Stomach (tissue), 9 donors: Measurements from ENCODE around the gene POC1B. TPM values are rescaled to one million over a fixed set of nuclear protein-coding genes. Genes with fewer than 3 reads are reported as not detected.

ENCODE experiments used
- DNase-seq, 2 donors: peaks; one replicate each; pipeline versions ENCODE4 v3.0.0 to v3.0.0-alpha.2; 2013 to 2019
- H3K27ac ChIP-seq, 5 donors: fragments of 200-600 bp in 4 of 5; sonication (generic) in 4 of 5; one replicate each; pipeline ENCODE4 v1.5.1; 2013 to 2019; ENCODE audit warnings: mild to moderate bottlenecking in 1 of 5, moderate library complexity in 1 of 5
- H3K27me3 ChIP-seq, 3 donors: fragments of 200-600 bp; sonication (generic); one replicate each; pipeline ENCODE4 v1.5.1; 2017 to 2019; ENCODE audit warnings: mixed run types in 1 of 3
- H3K36me3 ChIP-seq, 4 donors: fragments of 200-600 bp; sonication (generic); 1 replicate in 3 of 4; 2 replicates in 1 of 4; pipeline ENCODE4 v1.5.1; 2016 to 2019
- H3K4me1 ChIP-seq, 4 donors: fragments of 200-600 bp; sonication (generic); one replicate each; pipeline ENCODE4 v1.5.1; 2016 to 2019
- H3K4me3 ChIP-seq, 4 donors: fragments of 200-600 bp; sonication (generic) in 3 of 4; one replicate each; pipeline ENCODE4 v1.5.1; 2016 to 2019; ENCODE audit warnings: mild to moderate bottlenecking in 1 of 4
- H3K9me3 ChIP-seq, 4 donors: fragments of 200-600 bp; sonication (generic); one replicate each; pipeline ENCODE4 v1.5.1; 2016 to 2019
- CTCF ChIP-seq, 7 experiments: fragments of 450-650 bp in 4 of 7; fragments of 200-600 bp in 3 of 7; sonication (generic) in 3 of 7; IDR thresholded peaks; one replicate each; pipeline ENCODE4 v1.5.1; 2016 to 2019; ENCODE audit warnings: antibody characterized with exemption in 7 of 7, control low read depth in 2 of 7, mild to moderate bottlenecking in 1 of 7
- EP300 ChIP-seq: sonication (generic); formaldehyde crosslinking; IDR thresholded peaks from one replicate; pipeline ENCODE4 v1.6.1; 2017; ENCODE audit warnings: antibody characterized with exemption
- POLR2A ChIP-seq, 4 donors: fragments of 450-650 bp; IDR thresholded peaks; one replicate each; pipeline ENCODE4 v1.6.1; 2016; ENCODE audit warnings: antibody characterized with exemption in 4 of 4, control low read depth in 2 of 4, mild to moderate bottlenecking in 1 of 4, moderate library complexity in 1 of 4
- POLR2AphosphoS5 ChIP-seq, 3 donors: sonication (generic); formaldehyde crosslinking; IDR thresholded peaks; one replicate each; pipeline ENCODE4 v1.6.1; 2016; ENCODE audit warnings: antibody characterized with exemption in 3 of 3
- WGBS, 5 donors: extraction: QIAGEN DNeasy Blood & Tissue Kit in 3 of 5; methylation state at CpG; one replicate each; pipeline versions ENCODE4 v1.1.5 to v1.1.7; 2013 to 2018; 5-methylcytosine and 5-hydroxymethylcytosine counted together
- intact Hi-C: fragments of 100-400 bp; cut with DNase I; formaldehyde crosslinking; loops from one replicate; pipeline ENCODE4 v1.15.1; 2023; ENCODE audit warnings: low total_unique reads
- polyA plus RNA-seq, 3 donors: library from polyadenylated mRNA; stranded (reverse); fragments of 200-250 nt; gene quantifications; one replicate each; pipeline ENCODE4 v1.2.3, GENCODE V29; 2013
- total RNA-seq, 5 donors: library from RNA; depleted of rRNA; stranded (reverse); fragments of >200 nt; gene quantifications; one replicate each; pipeline versions ENCODE4 v1.1.0 to v1.2.3, GENCODE V29; 2014 to 2016
- donor health status: healthy with polysubstance abuse.
- donor health status: Bipolar disorder and iron deficiency.
- donor health status: healthy.

Gene POC1B
- total and polyA plus RNA-seq, 8 donors, result 1.7 to 68.3 (median 18.3) TPM

GRCh38 chr12:89497005-89497404 is 28.8 kb downstream of the POC1B start:
- DNase-seq, result peak; percentile 43 to 78

GRCh38 chr12:89494411-89495231 is 31.2 kb downstream of the POC1B start:
- H3K36me3 ChIP-seq, result peaks cover 0 to 29% (median 25%) of the 10 kb centered on the region in 4 donors
- no peak overlapping the region for H3K4me3 ChIP-seq
- H3K4me1 ChIP-seq, result peaks cover 10 to 35% (median 15%) of the 10 kb centered on the region in 4 donors
- no peaks in the 10 kb centered on the region for H3K27me3 ChIP-seq
- WGBS, 5 donors, result 75 to 88% (median 85%) methylated on average over 9 of the region's 9 CpGs
- H3K9me3 ChIP-seq, result no peaks in the 10 kb centered on the region
- TF ChIP-seq POLR2AphosphoS5 (IDR thresholded peaks at IDR 0.05) (no peak), EP300 (no peak)
- peak overlapping the region; percentile 37 to 81 (median 72) for H3K27ac ChIP-seq
- intact Hi-C loops, result no loop called here
- DNase-seq, result no peak

More at GRCh38 chr12:89497005-89497404, 28.8 kb downstream of the POC1B start:
- Histone ChIP-seq H3K36me3 (peaks cover 0 to 9% (median 9%) of the 10 kb centered on the region in 4 donors), H3K4me1 (peaks cover 10 to 35% (median 15%) of the 10 kb centered on the region in 4 donors), H3K27me3 (no peaks in the 10 kb centered on the region), H3K4me3 (no peak overlapping the region), H3K27ac (peak overlapping the region; percentile 23 to 63 (median 56)), H3K9me3 (no peaks in the 10 kb centered on the region)
- 31 to 67% (median 38%) methylated on average over 4 of the region's 4 CpGs for WGBS, 5 donors
- TF ChIP-seq EP300 (no peak), POLR2AphosphoS5 (IDR thresholded peaks at IDR 0.05) (peak in 2 of 3 donors; percentile 10 to 59)
- intact Hi-C loops, result no loop called here

GRCh38 chr12:89493670-89494302 is 32.1 kb downstream of the POC1B start:
- 47 to 64% (median 59%) methylated on average over 5 of the region's 5 CpGs for WGBS, 5 donors
- H3K27me3 ChIP-seq, result no peaks in the 10 kb centered on the region
- peaks cover 10 to 35% (median 15%) of the 10 kb centered on the region in 4 donors for H3K4me1 ChIP-seq
- TF ChIP-seq CTCF (IDR thresholded peaks at IDR 0.05) (no peak), POLR2AphosphoS5 (IDR thresholded peaks at IDR 0.05) (peak in 2 of 3 donors; percentile 40 to 54)
- peaks cover 0 to 36% (median 30%) of the 10 kb centered on the region in 4 donors for H3K36me3 ChIP-seq
- H3K9me3 ChIP-seq, result no peaks in the 10 kb centered on the region
- peak in 1 of 2 donors; percentile 70 for DNase-seq
- peak overlapping the region; percentile 37 to 81 (median 73) for H3K27ac ChIP-seq
- no peak overlapping the region for H3K4me3 ChIP-seq
- intact Hi-C loops, result no loop called here

- DNase-seq, result peak; percentile 36 to 84
- Histone ChIP-seq H3K4me1 (peaks cover 10 to 35% (median 15%) of the 10 kb centered on the region in 4 donors), H3K9me3 (no peaks in the 10 kb centered on the region), H3K27me3 (no peaks in the 10 kb centered on the region), H3K27ac (peak overlapping the region; percentile 37 to 81 (median 54)), H3K36me3 (peaks cover 0 to 45% (median 34%) of the 10 kb centered on the region in 4 donors), H3K4me3 (no peak overlapping the region)
- intact Hi-C loops, result no loop called here
- 31 to 58% (median 45%) methylated on average over 5 of the region's 5 CpGs for WGBS, 5 donors
- no peak for TF ChIP-seq POLR2A (IDR thresholded peaks at IDR 0.05)
- no peak for TF ChIP-seq CTCF (IDR thresholded peaks at IDR 0.05)
- peak in 2 of 3 donors; percentile 40 to 60 for TF ChIP-seq POLR2AphosphoS5 (IDR thresholded peaks at IDR 0.05)
These were observed 33.0 kb downstream of the POC1B start for GRCh38 chr12:89492883-89493282.

GRCh38 chr12:89490922-89491321 is 34.9 kb downstream of the POC1B start:
- Histone ChIP-seq H3K27ac (no peak overlapping the region), H3K36me3 (peaks cover 0 to 64% (median 50%) of the 10 kb centered on the region in 4 donors), H3K27me3 (no peaks in the 10 kb centered on the region), H3K9me3 (no peaks in the 10 kb centered on the region), H3K4me3 (no peak overlapping the region), H3K4me1 (peaks cover 3 to 19% (median 10%) of the 10 kb centered on the region in 4 donors)
- no peak for TF ChIP-seq EP300
- TF ChIP-seq POLR2AphosphoS5 (IDR thresholded peaks at IDR 0.05), result no peak
- no peak for TF ChIP-seq CTCF (IDR thresholded peaks at IDR 0.05)
- no peak for TF ChIP-seq POLR2A (IDR thresholded peaks at IDR 0.05)
- intact Hi-C loops, result no loop called here
- WGBS, 5 donors, result 63 to 92% (median 81%) methylated on average over 1 of the region's 1 CpG
- DNase-seq, result no peak
